Ishikawa (cell line): ENCODE results near the gene TMOD1.

Experiments used
- CEBPB ChIP-seq: IDR thresholded peaks from 2 replicates; pipeline ENCODE4 v1.6.1; 2012
- CREB1 ChIP-seq: IDR thresholded peaks from 2 replicates; pipeline ENCODE4 v1.6.1; 2012; ENCODE audit warnings: low read depth
- EGR1 ChIP-seq: IDR thresholded peaks from 2 replicates; pipeline ENCODE4 v1.6.1; 2012
- EP300 ChIP-seq: IDR thresholded peaks from 2 replicates; pipeline ENCODE4 v1.6.1; 2012; ENCODE audit warnings: borderline replicate concordance
- FOXM1 ChIP-seq: IDR thresholded peaks from 2 replicates; pipeline ENCODE4 v1.6.1; 2012; ENCODE audit warnings: low read depth, borderline replicate concordance
- NFIC ChIP-seq: IDR thresholded peaks from 2 replicates; pipeline ENCODE4 v1.6.1; 2012
- RAD21 ChIP-seq: IDR thresholded peaks from 2 replicates; pipeline ENCODE4 v1.6.1; 2012; ENCODE audit warnings: low read depth
- TAF1 ChIP-seq: IDR thresholded peaks from 2 replicates; pipeline ENCODE4 v1.6.1; 2012; ENCODE audit warnings: low read depth, mild to moderate bottlenecking
- TCF12 ChIP-seq: IDR thresholded peaks from 2 replicates; pipeline ENCODE4 v1.6.1; 2012; ENCODE audit warnings: low read depth
- TEAD4 ChIP-seq: IDR thresholded peaks from 2 replicates; pipeline ENCODE4 v1.6.1; 2012
- YY1 ChIP-seq: IDR thresholded peaks from 2 replicates; pipeline ENCODE4 v1.6.1; 2012; ENCODE audit warnings: low read depth
- ZBTB7A ChIP-seq: IDR thresholded peaks from 2 replicates; pipeline ENCODE4 v1.6.1; 2012; ENCODE audit warnings: low read depth
- TF ChIP-seq, protein P1 (sequence below): IDR thresholded peaks from 2 replicates; pipeline ENCODE4 v1.6.1; 2012; ENCODE audit warnings: low read depth, mild to moderate bottlenecking
- TF ChIP-seq, protein P2 (sequence below): IDR thresholded peaks from 2 replicates; pipeline ENCODE4 v1.6.1; 2012
- TF ChIP-seq, protein P3 (sequence below): IDR thresholded peaks from 2 replicates; pipeline ENCODE4 v1.6.1; 2012

TMOD1 gene

GRCh38 chr9:97593960-97594359 lies 92.5 kb downstream of the TMOD1 start:
- no peak for TF ChIP-seq CEBPB
- TF ChIP-seq, protein P1, sequence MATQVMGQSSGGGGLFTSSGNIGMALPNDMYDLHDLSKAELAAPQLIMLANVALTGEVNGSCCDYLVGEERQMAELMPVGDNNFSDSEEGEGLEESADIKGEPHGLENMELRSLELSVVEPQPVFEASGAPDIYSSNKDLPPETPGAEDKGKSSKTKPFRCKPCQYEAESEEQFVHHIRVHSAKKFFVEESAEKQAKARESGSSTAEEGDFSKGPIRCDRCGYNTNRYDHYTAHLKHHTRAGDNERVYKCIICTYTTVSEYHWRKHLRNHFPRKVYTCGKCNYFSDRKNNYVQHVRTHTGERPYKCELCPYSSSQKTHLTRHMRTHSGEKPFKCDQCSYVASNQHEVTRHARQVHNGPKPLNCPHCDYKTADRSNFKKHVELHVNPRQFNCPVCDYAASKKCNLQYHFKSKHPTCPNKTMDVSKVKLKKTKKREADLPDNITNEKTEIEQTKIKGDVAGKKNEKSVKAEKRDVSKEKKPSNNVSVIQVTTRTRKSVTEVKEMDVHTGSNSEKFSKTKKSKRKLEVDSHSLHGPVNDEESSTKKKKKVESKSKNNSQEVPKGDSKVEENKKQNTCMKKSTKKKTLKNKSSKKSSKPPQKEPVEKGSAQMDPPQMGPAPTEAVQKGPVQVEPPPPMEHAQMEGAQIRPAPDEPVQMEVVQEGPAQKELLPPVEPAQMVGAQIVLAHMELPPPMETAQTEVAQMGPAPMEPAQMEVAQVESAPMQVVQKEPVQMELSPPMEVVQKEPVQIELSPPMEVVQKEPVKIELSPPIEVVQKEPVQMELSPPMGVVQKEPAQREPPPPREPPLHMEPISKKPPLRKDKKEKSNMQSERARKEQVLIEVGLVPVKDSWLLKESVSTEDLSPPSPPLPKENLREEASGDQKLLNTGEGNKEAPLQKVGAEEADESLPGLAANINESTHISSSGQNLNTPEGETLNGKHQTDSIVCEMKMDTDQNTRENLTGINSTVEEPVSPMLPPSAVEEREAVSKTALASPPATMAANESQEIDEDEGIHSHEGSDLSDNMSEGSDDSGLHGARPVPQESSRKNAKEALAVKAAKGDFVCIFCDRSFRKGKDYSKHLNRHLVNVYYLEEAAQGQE, result no peak
- TF ChIP-seq TAF1, result no peak
- no peak for TF ChIP-seq YY1
- TF ChIP-seq NFIC, result no peak
- no peak for TF ChIP-seq RAD21
- TF ChIP-seq EP300, result no peak
- no peak for TF ChIP-seq TEAD4
- TF ChIP-seq TCF12, result no peak
- TF ChIP-seq, protein P2, sequence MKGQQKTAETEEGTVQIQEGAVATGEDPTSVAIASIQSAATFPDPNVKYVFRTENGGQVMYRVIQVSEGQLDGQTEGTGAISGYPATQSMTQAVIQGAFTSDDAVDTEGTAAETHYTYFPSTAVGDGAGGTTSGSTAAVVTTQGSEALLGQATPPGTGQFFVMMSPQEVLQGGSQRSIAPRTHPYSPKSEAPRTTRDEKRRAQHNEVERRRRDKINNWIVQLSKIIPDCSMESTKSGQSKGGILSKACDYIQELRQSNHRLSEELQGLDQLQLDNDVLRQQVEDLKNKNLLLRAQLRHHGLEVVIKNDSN, result no peak
- no peak for TF ChIP-seq FOXM1
- TF ChIP-seq, protein P3, sequence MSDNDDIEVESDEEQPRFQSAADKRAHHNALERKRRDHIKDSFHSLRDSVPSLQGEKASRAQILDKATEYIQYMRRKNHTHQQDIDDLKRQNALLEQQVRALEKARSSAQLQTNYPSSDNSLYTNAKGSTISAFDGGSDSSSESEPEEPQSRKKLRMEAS, result no peak
- no peak for TF ChIP-seq CREB1
- TF ChIP-seq ZBTB7A, result no peak
- TF ChIP-seq EGR1, result no peak

DNA sequence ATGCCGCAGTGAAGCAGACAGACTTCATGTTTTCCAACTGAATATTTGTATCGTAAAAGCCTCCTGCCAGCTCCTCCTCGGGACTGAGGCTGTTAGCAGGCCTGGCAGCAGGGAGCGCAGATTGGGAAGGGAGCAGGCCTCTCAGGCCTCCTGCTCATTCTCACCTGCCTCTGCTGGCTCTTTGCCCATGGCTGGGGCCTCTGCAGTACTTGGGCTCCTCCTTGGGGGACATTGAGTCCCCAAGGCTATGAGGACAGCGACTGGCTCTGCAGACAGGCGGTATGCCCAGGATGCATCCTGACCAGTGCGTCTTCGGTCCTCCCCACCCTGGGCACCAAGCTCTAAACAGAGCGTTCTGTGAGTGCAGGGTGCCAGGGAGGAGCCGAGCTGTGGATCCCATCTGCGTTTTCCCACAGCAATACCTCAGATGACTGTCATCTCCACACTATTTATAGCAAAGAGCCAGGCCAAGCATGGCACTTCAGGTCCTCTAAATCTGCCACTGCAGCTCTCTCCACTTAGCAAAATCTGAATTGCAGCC lies 93.0 kb downstream of the TMOD1 start:
- TF ChIP-seq TCF12, result no peak
- no peak for TF ChIP-seq TEAD4
- TF ChIP-seq, protein P2, result no peak
- no peak for TF ChIP-seq EP300
- TF ChIP-seq, protein P1, result no peak
- TF ChIP-seq ZBTB7A, result no peak
- TF ChIP-seq CEBPB, result no peak
- TF ChIP-seq, protein P3, result no peak
- no peak for TF ChIP-seq TAF1
- TF ChIP-seq NFIC, result no peak
- TF ChIP-seq CREB1, result no peak
- TF ChIP-seq EGR1, result no peak
- no peak for TF ChIP-seq YY1
- no peak for TF ChIP-seq FOXM1
- no peak for TF ChIP-seq RAD21

- TF ChIP-seq ZBTB7A, result no peak
- TF ChIP-seq RAD21, result no peak
- TF ChIP-seq, protein P2, result no peak
- no peak for TF ChIP-seq EGR1
- TF ChIP-seq YY1, result no peak
- TF ChIP-seq TAF1, result no peak
- no peak for TF ChIP-seq EP300
- no peak for TF ChIP-seq CEBPB
- no peak for TF ChIP-seq TCF12
- no peak for TF ChIP-seq NFIC
- no peak for TF ChIP-seq TEAD4
- no peak for TF ChIP-seq CREB1
- TF ChIP-seq, protein P1, result no peak
- TF ChIP-seq, protein P3, result no peak
- no peak for TF ChIP-seq FOXM1
Observed at GRCh38 chr9:97596906-97597305, 95.4 kb downstream of the TMOD1 start.
